COLO829 (cell line): ENCODE measurements around the gene CHEK1.

ENCODE experiments used
- DNase-seq: peaks from one replicate; pipeline ENCODE4 v3.0.0; 2012; ENCODE audit warnings: low spot score

The CHEK1 gene

DNA sequence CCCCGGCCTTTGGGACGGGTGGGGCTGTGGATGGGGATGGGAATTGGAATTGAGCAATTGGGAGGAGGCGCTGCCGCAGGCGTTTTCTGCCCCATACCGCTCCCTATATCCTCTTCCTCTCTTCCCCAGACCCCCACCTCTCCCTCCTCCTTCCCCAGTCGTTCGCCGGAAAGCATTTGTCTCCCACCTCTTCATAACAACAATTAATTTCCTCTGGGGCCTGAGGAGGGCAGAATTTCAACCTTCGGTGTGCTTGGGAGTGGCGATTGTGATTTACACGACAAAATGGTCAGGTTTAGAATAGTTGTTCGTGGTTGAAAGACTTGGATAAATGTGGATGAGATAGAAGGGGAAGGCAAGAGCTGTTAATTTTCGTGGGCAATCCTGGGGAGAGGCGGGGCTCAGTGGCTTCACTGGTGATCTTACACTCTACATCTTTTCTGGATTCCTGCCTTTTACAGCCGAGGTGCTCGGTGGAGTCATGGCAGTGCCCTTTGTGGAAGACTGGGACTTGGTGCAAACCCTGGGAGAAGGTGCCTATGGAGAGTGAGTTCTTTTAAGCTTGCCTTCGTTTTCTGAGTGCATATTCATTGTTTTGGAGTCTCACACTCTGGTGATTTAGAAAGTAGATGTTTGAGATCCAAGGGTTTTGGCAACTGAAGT, 1.5 kb downstream of the CHEK1 start:
- peak; percentile 6 for DNase-seq

DNA sequence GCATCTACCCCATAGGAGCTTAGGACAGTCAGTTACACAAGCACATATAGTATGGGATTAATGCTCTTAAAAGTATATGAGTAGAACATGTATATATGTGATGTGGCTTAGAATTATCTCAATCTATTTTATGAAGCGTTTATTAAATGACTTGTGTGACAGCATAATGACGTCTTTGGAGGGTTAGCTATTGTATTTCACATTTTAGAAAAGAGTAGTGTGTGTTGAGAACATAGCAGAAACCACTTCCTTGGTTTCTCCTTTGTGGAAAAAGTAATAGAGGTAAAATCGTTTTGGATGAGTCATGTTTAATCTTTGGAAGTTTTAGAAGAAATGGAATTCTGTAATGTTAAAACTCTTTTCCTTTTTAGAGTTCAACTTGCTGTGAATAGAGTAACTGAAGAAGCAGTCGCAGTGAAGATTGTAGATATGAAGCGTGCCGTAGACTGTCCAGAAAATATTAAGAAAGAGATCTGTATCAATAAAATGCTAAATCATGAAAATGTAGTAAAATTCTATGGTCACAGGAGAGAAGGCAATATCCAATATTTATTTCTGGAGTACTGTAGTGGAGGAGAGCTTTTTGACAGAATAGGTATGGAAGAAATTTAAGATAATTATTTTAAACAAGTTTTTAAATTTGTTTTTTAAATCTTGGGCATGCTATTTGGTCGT, 2.4 kb downstream of the CHEK1 start:
- DNase-seq: no peak

DNA sequence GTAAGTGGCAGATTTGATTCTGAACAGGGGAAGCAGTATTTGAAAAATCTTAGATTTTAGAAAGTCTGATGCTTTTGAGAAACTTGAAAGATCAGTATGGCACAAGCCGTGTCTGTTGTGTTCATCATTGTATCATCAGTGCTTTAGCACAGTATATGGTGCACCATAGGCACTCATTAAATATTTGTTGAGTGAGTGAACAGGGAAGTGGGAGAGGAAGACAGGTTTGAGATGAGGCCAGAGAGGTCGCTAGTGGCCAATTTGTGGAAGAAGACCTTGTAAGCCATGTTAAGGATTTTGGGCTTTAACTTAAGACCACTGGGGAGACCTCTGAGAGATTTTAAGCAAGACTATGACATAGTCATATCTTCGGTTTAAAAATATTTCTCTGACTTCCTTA, 12.9 kb downstream of the CHEK1 start:
- no peak for DNase-seq

DNA sequence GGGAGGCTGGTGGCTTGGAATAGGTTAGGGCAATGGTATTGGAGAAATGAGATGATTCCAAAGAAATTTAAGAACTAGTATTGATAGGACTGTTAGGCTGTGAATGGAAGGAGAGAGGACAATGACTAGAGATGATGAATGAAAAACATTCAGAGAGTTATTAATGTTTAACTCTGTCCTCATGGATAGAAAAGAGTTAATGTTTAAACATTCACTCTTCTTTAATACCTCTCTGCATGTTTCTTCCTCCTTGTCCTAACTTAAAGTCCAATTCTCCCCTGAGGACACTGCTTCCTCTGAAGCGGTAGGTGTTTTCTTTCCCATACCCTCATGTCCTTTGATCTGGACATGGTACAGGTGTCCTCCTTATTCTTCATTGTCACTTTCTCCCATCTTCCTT, 13.4 kb downstream of the CHEK1 start:
- no peak for DNase-seq

DNA sequence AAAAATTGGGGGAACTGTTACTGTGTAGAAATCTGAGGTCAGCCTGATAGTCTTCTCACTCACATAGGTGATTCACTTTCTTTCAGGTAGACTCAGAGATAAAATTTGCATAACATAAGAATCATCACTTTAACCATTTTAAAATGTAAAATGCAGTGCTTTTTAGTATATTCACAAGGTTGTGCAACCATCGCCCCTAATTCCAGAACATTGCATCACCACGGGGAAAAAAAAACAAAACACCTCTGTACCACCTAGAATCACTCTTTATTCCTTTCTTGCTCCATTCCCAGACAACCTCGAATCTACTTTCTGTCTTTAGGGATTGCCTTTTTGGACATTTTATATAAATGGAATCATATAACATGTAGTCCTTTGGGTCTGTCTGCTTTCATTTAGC, 20.9 kb downstream of the CHEK1 start:
- no peak for DNase-seq

DNA sequence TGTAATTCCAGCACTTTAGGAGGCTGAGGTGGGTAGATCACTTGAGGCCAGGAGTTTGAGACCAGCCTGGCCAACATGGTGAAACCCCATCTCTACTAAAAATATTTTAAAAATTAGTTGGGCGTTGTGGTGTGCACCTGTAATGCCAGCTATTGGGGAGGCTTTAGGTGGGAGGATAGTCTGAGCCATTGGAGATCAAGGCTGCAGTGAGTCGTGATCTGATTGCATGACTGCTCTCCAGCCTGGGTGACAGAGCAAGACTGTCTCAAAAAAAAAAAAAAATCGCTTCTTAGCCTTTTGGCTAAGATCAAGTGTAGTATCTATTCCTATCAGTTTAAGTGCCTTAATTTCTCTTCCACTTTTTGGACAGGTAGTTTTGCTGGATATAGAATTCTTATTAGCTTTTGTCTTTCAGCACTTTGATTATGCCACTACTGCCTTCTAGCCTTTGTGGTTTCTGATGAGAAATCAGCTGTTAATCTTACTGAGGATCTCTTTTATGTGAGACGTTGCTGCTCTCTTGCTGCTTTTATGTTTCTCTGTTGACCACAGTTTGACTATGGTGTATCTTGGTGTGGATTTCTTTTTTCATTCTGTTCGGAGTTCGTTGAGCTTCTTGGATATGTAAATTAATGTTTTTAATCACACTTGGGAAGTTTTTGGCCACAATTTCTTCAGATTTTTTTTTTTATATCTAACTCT, 24.7 kb downstream of the CHEK1 start:
- DNase-seq: no peak

DNA sequence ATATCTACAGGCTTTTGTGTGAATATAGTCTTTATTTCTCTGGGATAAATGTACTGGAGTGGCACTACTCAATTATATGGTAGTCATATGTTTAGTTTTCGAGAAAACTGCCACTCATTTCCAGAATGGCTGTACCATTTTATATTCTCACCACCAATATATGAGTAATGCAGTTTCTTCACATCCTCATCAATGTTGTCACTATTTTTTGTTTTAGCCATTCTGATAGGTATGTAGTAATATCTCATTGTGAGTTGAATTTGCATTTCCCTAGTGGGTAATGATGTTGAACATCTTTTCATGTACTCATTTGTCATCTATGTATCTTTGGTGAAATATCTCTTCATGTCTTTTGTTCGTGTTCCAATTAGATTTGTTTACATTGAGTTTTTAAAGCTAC, 37.7 kb downstream of the CHEK1 start:
- DNase-seq: no peak

DNA sequence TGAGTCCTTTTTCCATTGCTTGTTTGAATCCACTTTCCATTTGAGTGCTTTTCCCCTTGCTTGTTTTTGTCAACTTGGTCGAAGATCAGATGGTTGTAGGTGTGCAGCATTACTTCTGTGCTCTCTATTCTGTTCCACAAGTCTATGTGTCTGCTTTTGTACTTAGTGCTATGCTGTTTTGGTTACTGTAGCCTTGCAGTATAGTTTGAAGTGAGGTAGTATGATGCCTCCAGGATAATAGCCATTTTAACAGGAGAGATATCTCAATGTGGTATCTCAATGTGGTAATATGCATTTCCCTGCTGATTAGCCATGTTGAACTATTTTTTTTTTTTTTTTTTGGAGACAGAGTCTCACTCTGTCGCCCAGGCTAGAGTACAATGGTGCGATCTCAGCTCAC, 38.9 kb downstream of the CHEK1 start:
- DNase-seq: no peak

DNA sequence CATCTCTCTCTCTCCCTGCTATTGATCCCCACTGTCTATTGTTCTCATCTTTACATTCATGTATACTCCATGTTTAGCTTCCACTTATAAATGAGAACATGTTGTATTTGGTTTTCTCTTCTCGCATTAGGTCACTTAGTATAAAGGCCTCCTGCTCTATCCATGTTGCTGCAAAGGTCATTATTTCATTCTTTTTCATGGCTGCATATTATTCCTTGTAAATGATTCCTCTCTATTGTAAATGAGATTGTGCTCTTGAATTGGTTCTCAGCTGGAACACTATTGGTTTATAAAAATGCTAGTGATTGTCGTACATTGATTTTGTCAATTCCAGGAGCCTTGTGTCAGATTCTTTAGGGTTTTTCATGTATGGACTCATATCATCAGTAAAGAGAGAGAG, 42.2 kb downstream of the CHEK1 start:
- no peak for DNase-seq

DNA sequence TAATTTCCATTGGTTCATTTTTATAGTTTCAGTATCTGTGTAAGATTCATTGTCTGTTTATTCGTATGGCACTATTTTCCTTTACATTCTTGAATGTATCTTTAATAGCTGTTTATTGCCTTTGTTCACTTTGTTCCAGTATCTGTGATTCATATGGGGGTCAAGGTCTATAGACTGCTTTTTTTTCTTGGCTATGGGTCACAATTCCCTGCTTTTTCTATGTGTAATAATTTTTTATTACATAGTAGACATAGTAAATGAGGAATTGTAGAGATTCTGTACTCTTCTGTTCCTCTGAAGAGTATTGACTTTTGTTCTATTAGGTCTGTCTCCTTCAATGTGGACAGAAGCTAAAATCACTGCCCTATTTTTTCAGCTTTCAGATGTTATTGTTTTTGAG, 45.2 kb downstream of the CHEK1 start:
- no peak for DNase-seq

DNA sequence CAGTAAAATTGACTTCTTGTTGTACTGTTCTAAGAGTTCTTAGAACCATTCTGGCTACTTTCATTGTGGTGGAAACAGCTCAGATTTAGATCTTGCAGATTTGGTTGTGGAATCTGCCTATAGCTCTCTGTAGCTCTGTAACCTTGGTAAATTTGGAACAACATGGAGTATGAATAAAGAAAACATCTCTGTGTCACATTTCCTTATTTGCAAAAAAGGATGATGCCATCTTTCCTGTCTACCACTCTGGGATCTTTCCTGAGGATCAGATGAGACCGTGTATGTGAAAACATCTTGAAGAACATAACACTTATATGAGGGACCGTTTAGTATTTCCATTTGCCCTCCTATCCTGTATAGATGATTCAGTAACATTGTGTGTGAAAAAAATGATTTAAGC, 46.6 kb downstream of the CHEK1 start:
- DNase-seq: no peak

DNA sequence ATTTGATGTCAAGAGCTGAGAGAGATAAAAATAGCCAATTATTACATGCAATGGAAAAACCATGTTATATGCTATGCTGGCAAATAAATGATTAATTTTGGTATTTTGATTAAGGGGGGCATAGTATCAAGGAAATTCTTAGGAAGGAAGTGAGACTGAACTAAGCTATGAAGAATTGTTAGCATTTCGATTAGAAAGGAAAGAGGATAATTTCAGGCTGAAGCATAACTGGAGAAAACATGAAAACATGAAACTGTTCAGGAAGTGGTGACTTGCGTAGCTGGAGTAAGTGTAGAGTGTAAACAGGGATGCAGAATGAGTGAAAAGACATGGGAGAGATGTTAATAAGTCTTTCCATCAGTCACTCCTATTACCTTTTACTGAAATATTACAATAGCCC, 49.2 kb downstream of the CHEK1 start:
- DNase-seq: no peak

DNA sequence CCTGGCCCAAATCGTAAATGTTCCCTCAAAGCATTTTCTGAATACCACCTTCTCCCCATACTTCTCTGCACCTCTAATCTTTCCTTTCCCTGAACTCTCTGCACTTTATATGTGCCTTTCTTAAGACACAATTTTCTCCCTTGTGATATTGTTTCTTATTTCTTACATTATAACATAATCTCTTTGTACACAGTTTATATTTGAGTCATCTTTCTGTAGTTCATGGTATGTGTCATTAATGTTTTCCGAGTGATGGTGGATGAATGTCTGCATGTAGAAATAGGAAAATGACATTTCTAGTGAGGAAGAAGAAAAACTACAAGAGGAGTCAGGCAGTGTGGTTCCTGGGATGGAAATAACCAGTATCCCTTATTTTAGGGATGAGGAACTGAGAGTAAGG, 50.2 kb downstream of the CHEK1 start:
- no peak for DNase-seq

DNA sequence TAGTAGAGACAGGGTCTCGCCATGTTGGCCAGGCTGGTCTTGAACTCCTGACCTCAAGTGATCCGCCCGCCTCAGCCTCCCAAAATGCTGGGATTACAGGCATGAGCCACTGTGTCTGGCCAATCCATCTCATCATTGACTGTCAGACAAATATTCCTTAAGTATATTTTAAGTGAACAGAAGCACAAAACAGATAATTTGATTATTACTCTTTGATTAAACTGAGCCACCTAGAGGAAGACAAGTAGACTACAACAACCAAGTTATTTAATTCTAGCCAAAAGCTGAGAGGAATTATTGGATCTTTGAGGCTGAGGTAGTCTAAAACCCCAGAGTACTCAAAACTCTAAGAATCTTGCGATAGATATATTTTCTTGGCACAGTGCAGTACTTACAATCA, 54.4 kb downstream of the CHEK1 start:
- no peak for DNase-seq

DNA sequence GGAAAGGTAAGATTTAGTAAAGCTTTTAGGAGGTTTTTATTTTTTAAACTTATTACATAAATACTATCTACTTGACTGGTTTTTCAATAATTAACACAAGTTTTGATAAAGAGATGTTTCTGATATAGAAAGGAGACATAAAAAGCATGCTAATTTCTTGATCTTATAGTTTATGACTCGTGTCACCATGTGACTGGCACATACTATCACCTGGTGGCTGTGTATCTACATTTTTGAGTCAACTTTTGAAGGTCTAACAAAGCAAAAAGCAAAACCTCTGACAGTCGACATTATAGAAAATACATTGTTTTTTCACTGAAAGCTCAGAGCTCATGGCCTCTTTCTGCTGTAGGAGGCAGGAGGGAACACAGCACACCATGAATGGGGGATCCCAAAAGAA, 54.9 kb downstream of the CHEK1 start:
- DNase-seq: no peak

DNA sequence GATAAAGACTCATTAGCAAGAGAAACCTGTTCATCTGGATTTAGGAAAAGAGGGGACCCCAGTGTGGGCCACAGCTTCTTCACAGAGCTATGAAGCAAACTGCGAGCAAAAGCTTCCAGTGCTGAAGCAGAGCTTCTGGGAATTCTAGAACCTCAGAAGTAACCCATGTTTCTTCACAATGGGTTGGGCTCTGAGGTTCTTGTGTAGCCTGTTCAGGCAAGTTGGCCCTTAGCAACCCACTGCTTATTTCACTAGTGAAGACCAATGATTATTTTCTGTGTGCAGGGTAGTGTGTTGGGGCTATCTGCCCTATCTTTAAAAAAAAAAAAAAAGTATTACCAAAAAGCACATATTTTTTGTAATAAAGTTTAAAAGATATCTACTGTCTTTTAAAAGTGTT, 55.8 kb downstream of the CHEK1 start, which contains the start of gene ACRV1:
Gene ACRV1 (minus strand): TSS at position 101 of the 400 bp plus-strand sequence. CDS start 67 bp downstream, at position 34.
- DNase-seq: no peak

DNA sequence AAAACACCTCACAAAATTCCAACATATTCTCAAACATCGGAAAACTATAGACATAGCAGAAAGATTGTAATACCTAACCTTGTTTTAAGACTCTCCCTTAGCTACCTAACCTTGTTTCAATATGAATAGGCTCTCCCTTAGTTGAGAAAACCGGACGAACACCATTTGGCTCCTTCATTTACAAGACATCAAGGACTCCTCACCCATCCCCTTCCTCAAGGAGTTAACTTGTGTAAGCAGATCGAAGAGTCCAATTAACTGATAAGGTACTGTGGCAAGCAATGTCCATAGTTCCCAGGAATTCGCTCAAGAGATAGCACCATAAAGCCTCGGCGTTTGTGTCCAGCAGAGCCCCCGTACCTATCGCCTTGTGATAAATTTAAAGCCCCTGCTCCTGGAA, 60.3 kb downstream of the CHEK1 start:
- DNase-seq: no peak

DNA sequence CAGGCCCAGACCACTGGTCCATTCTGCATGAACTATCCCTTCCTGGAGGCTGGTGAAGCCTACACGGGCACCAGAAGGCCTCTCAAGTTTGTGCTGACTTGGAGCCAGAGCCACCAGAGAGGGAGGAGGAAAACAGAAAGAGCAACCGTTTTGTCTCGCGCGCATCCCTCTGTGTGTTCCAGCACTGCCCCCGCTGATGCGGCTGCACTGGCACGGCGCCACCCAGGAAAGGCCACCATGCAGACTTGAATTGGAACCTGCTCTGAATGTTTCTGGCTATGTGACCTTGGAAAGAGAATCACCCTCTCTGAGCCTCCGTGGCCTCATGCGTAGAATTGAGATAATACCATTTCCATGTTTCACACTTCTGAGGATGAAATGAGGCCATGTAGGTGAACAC, 63.1 kb downstream of the CHEK1 start:
- no peak for DNase-seq

DNA sequence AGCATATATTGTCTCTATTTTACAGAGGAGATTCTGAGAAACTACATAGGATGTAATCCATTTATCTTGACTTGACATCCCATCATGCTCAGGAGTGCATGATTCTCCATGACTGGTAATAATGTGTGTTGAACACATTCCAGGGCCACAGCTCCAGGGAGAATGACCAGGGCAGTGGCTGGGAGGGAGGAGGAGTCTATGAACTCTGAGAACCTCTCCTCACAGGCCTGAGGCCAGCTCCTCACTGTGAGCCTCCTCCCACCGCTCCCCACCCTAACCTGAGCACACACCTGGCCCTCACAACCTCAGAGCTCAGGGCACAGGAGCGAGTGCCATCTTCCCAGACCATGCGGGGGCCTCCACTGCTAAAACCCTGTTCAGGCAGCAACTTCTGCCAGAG, 63.7 kb downstream of the CHEK1 start:
- DNase-seq: no peak

DNA sequence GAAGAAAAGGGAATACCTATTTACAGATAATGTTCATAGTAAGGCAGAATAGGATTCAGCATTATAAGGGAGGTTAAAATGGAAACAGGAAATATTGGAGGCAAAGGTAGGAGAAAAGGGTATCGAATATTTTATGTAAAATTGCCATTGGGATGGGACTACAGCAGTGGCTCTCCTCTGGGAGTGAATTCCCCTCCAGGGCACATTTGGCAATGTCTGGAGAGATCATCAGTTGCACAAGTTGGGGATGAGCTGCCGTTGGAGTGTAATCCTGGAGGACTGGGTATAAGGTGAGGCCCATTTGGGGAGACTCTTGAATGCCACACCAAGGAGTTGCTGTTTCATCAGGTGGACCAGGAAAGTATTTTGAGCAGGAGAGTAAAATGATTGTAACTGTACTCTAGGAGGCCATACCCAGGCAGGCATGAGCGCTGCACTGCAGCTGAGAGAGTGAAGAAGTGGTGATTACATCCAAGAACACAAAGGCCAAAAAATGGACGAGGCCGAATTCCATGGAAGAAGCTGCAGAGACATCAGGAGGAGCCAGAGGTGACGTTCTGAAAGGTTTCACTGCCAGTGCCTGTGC, 64.4 kb downstream of the CHEK1 start:
- DNase-seq: no peak

DNA sequence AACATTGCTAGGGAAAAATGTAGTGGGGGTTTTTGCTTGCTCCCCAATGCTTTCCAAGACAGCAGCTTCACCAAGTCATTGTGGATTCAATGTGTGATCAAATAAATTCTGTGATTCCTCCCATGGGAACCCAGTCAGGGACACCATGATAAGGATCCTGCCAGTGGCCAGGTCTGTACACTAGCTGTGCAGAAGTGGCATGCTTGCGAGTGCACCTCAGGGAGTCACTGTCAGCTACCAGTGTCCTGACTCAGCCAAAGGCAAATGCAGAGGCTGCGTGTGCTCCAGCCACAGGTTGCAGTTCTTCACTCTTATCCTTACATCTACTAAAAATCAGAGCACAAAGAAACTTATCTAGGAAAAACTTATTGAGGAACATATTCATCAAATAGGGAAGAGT, 65.0 kb downstream of the CHEK1 start:
- DNase-seq: no peak

DNA sequence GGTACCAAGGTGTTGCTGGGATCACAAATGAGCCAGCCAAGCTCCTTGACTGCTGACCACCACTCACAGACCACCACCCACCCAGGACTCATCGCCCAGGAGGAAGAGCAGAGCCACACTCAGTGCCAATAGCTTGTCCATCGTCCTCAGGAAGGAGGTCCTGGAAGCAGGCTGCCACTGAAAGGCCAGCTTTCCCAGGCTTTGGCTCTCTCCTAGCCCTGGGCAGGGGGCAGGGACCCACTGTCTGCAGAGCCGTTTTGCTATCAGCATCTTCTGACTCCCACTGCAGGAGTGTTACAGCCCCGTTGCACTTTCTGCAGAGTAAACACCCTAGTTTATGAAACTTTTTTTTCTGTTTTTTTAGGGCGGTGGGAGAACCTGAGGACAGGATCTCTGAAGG, 67.9 kb downstream of the CHEK1 start:
- no peak for DNase-seq

DNA sequence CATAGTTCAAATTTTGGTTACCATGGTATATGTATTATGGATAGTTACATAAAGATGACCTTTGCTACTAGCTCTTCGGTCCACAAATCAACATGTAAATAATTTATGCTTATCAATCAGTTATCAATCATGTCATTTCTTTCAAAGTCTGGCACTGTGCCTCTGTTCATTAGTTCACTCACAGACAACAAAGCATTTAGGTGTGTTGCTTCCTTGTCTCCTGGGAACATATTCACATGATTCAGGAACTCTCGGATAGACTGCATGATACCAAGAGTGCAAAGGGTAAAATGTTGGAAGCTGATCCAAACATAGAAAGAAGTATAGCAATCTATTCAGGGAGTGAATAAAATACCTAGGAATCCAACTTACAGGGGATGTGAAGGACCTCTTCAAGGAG, 70.0 kb downstream of the CHEK1 start:
- no peak for DNase-seq
